HEK293 (cell line): Measurements from ENCODE around the gene SAP130.

Experiments
- ATF2 ChIP-seq: fragments of 450-650 bp; formaldehyde crosslinking; IDR thresholded peaks from 2 replicates; pipeline ENCODE4 v1.5.1; 2016; ENCODE audit warnings: missing biosample characterization, missing genetic modification characterization, low read depth
- CTCF ChIP-seq: fragments of 450-650 bp; formaldehyde crosslinking; IDR thresholded peaks from 2 replicates; pipeline ENCODE4 v1.5.1; 2016; ENCODE audit warnings: missing biosample characterization, missing genetic modification characterization
- HOXA7 ChIP-seq: sonication (generic); formaldehyde crosslinking; IDR thresholded peaks from 2 replicates; pipeline ENCODE4 v1.8.1; 2022; ENCODE audit warnings: missing genetic modification reagents, borderline replicate concordance
- TCF7L2 ChIP-seq: IDR thresholded peaks from 2 replicates; pipeline ENCODE4 v1.6.1; 2011; ENCODE audit warnings: low read depth, mild to moderate bottlenecking, inconsistent platforms, low read length, moderate library complexity, borderline replicate concordance
- ZBTB26 ChIP-seq: fragments of 450-650 bp; formaldehyde crosslinking; optimal IDR thresholded peaks from 2 replicates; pipeline ENCODE3; 2016; ENCODE audit warnings: missing biosample characterization, mild to moderate bottlenecking, missing genetic modification characterization
- ZFP3 ChIP-seq: fragments of 450-650 bp; formaldehyde crosslinking; IDR thresholded peaks from 2 replicates; pipeline ENCODE4 v1.5.1; 2016; ENCODE audit warnings: low read depth, missing biosample characterization, missing genetic modification characterization
- ZNF324 ChIP-seq: fragments of 450-650 bp; formaldehyde crosslinking; IDR thresholded peaks from 2 replicates; pipeline ENCODE4 v1.5.1; 2016; ENCODE audit warnings: missing biosample characterization, missing genetic modification characterization
- ZNF335 ChIP-seq: fragments of 450-650 bp; formaldehyde crosslinking; conservative IDR thresholded peaks from 2 replicates; pipeline ENCODE4 v1.5.1; 2016; ENCODE audit warnings: missing biosample characterization, missing genetic modification characterization
- ZNF501 ChIP-seq: fragments of 450-650 bp; formaldehyde crosslinking; IDR thresholded peaks from 2 replicates; pipeline ENCODE4 v1.5.1; 2016; ENCODE audit warnings: missing biosample characterization, missing genetic modification characterization
- ZNF513 ChIP-seq: fragments of 450-650 bp; IDR thresholded peaks from 2 replicates; pipeline ENCODE4 v1.5.1; 2018; ENCODE audit warnings: missing biosample characterization, missing genetic modification characterization
- ZNF529 ChIP-seq: fragments of 450-650 bp; formaldehyde crosslinking; IDR thresholded peaks from 2 replicates; pipeline ENCODE4 v1.5.1; 2017; ENCODE audit warnings: missing genetic modification characterization, missing biosample characterization; ENCODE audit not compliant: insufficient replicate concordance
- ZNF776 ChIP-seq: fragments of 450-650 bp; formaldehyde crosslinking; IDR thresholded peaks from 2 replicates; pipeline ENCODE4 v1.5.0; 2017; ENCODE audit warnings: missing biosample characterization, missing genetic modification characterization, borderline replicate concordance
- TF ChIP-seq, protein P1 (sequence below): fragments of 450-650 bp; formaldehyde crosslinking; IDR thresholded peaks from 2 replicates; pipeline ENCODE4 v1.5.1; 2016; ENCODE audit warnings: missing biosample characterization, missing genetic modification characterization

- TF ChIP-seq CTCF, result no peak
- TF ChIP-seq ZFP3 (tag by site-specific recombination), result no peak
- no peak for TF ChIP-seq HOXA7 (CRISPR knock-in tag)
- TF ChIP-seq ZNF776 (tag by site-specific recombination), result no peak
- TF ChIP-seq ZNF335 (tag by site-specific recombination), result no peak
- no peak for TF ChIP-seq ZBTB26 (tag by site-specific recombination)
- no peak for TF ChIP-seq ZNF529 (tag by site-specific recombination)
- TF ChIP-seq ZNF513 (tag by site-specific recombination), result no peak
- TF ChIP-seq ATF2 (tag by site-specific recombination), result no peak
- no peak for TF ChIP-seq ZNF501 (tag by site-specific recombination)
- TF ChIP-seq, protein P1, sequence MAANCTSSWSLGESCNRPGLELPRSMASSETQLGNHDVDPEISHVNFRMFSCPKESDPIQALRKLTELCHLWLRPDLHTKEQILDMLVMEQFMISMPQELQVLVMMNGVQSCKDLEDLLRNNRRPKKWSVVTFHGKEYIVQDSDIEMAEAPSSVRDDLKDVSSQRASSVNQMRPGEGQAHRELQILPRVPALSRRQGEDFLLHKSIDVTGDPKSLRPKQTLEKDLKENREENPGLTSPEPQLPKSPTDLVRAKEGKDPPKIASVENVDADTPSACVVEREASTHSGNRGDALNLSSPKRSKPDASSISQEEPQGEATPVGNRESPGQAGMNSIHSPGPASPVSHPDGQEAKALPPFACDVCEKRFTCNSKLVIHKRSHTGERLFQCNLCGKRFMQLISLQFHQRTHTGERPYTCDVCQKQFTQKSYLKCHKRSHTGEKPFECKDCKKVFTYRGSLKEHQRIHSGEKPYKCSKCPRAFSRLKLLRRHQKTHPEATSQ (tag by site-specific recombination), result no peak
- TF ChIP-seq TCF7L2, result no peak
- TF ChIP-seq ZNF324 (tag by site-specific recombination), result no peak
Observed at GRCh38 chr2:127986548-127987079, 41.2 kb downstream of the SAP130 start.
